ENCODE measurements around the gene UBE2I.

DNA sequence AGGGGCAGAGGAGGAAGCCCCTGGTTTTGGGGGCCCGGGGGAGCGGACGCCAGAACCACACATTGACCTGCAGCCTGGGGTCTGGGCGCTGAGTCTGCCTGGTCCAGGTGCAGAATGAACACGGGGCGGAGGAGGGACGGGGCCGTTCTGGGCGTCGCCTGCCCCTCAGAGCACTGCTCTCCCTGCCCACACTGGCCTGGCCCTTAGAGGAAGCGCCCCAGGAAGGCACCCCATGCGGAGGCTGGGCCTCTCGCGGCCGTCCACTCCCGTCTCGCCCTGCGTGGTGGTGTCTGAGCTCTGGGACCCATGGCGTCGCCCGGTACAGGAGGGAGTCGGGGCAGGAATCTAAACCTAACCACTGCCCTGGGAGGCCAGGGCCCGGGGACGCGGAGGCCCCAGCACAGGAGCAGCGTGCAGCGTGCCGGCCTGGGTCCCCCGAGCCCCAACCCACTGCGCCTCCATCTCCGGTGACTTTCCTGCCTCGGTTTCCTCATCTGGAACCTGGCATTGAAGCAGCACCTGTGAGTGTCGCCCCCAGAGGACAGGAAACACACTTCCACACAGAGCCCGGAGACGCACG lies 49.2 kb upstream of the UBE2I start:
- TF ChIP-seq CTCF (IDR thresholded peaks at IDR 0.05) = no peak
- no peak for TF ChIP-seq EZH2 (IDR thresholded peaks at IDR 0.05; ENCODE audit: borderline replicate concordance, insufficient read depth, low read depth, low read length, poor library complexity, severe bottlenecking)

Measured in B cell (primary cell).